ENCODE data around the gene CCT5.

Gene CCT5
- total RNA-seq: 69.8 to 977 (median 183) reads per million in 3 experiments

DNA sequence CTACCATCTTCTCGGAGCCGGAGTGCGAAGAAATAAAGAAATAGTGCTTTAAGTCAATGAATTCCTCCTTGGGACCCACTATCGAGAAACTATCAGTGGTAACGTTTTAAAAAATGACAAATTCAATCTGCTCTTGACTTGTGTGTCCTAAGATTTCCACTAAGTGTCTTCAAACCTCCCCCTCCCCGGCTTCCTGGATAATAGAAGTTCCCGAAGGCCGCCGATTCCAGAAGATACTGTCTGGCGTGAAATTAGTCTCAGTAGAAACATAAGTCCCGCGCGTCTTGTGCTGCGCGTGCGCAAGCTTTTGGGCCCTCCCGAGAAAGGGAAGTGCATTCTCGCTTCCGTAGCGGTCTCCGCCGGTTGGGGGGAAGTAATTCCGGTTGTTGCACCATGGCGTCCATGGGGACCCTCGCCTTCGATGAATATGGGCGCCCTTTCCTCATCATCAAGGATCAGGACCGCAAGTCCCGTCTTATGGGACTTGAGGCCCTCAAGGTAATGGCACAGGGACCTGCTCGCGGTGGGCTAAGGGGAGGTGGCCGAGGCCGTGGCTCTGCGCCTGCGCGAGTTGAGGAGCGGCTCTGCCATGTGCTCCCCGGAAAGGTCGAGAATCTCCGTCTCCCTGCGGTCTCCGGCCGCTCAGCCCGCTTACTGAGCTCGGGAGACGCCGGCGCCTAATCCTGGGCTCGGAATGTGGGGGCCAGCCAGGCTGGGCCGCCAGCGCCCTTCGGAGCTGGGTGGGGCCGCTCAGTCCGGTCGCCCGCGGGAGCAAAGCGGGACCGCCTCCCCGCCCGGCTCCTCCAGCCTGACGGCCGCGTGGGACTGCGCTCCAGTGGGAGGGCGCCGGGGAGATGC is at the start of gene CCT5:
Gene CCT5 (plus strand): TSS at position 333 of the 858 bp plus-strand sequence. CDS start 61 bp downstream, at position 394.
- peak; percentile 96 for DNase-seq

DNA sequence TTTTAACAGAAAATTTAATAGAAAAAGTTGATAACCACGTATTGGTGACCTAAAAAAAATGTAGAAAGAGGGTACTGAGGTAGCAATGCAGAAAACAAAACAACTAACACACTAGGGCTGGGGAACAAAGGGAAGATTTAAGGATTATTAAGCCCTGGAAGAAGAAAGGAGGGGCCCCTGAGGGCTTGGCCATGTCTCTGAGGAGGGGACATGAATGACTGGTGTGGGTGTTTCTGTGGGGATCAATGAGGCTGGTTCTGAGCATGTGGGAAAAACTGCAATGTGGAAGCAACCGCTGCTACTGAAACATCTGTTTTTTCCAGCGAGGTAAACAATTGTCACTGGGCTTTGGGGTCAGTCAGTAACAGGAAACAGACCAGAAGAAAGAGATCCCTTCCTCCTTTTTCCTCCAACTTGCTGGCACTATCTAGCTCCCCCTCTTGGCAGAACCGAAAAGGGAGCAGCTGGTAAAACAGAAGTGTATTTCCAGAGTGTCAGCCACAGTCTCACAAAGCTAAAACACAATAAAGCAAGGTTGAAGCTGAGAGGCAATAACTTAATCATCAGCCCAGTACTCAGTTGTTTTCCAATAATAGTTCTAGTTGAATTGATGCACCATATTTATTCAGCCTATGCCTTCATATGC is 48.7 kb upstream of the CCT5 start:
- no peak for DNase-seq

DNA sequence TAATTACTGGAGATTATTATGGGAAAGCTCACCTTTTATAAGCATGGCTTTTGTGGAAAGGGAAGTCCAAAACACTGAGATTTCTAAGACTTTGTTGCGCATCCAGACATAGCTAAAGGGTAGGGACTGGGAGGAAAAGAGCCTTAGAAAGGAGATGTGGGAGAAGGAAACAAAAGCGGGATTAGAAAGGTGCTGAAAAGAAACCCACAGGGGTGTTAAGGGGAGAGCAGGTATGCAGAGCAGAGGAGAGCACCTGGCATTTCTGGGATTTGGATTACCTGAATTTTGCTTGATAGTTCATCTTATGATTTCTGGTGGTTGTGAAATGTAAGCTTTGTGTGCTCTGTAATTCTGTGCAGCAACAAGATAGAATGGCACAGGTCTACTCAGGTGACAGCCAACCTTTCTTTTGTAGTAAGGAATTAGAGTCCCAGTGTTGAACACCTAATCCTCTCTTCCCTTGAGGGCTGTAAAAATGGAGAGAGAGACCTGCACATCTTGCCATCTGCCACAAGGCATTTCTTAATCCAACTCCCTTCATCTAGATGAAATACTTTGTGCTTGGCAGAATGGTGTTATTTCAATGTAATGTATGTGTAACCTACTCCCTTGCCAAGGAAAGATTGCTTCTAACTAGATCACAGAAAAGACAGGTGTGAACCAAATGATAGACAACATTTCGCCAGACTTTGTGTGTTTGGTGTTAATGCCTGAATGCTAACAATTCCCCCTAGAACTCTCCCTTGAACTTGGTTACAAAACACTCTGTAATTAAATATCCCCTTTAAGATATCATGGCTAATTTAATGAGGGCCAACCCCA is 47.8 kb upstream of the CCT5 start:
- DNase-seq: no peak

GRCh38 chr5:10209004-10209403 is 41.1 kb upstream of the CCT5 start:
- DNase-seq: no peak

- DNase-seq: no peak
Observed at GRCh38 chr5:10213316-10213715, 36.8 kb upstream of the CCT5 start.

DNA sequence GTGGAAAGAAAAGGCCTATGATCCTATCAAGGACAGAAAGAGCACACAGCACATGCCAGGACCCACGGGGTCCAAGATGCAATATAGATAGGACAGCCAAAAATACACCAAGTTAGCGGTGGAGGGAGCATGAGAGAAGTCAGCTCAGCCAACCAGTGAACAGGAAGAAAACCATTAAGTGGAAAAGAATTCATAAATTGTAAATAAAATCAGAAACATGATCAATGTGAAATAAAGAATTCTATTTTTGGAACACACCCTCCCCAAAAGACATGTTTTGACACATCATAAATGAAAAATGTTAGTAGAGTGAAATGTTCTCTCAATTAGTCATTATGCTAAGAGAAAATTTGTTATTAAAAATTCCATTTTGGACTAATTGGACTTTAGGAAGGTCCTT is 36.0 kb upstream of the CCT5 start:
- DNase-seq: no peak

- no peak for DNase-seq
Observed at GRCh38 chr5:10215366-10215765, 34.7 kb upstream of the CCT5 start.

- DNase-seq: no peak
Observed at GRCh38 chr5:10216107-10216506, 34.0 kb upstream of the CCT5 start.

DNA sequence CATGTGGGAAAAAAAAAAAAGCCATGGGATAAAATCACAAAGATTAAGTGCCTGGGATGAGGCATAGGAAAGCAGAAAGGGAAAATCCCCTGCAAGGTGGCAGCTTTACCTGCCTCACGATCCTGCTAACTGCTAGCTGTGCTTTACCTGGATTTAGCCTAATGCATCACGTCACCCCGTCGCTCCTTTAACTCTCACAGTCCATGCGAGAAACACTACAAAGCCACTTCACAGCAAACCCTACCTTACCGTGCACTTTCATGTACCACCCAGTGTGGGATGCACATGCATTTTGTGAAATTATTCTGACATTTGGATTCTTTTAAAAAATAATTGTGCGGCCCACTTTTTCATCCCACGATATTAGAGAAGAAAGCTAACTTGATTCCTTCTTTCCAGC is 31.4 kb upstream of the CCT5 start:
- no peak for DNase-seq

- DNase-seq: no peak
Observed at GRCh38 chr5:10219068-10219467, 31.0 kb upstream of the CCT5 start.

DNA sequence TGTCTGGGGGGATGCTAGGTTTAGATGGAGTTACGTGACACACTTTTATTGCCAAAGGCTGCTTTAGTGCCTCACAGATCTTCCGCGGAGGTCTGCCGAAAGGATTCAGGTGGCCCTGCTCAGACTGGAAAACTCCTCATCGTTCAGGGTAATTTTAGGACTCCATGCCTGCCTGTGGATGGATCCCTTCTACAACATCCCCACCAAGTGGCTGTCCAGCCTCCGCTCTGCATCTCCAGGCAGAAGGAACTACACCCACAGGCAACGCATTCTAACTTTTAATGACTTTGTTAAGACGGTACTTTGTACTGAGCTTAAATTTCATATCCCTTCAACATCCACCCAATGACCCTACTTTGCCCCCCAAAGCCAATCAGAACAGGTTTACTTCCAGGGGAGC is 29.8 kb upstream of the CCT5 start:
- DNase-seq: no peak

GRCh38 chr5:10222326-10222725 is 27.8 kb upstream of the CCT5 start:
- DNase-seq: no peak

DNA sequence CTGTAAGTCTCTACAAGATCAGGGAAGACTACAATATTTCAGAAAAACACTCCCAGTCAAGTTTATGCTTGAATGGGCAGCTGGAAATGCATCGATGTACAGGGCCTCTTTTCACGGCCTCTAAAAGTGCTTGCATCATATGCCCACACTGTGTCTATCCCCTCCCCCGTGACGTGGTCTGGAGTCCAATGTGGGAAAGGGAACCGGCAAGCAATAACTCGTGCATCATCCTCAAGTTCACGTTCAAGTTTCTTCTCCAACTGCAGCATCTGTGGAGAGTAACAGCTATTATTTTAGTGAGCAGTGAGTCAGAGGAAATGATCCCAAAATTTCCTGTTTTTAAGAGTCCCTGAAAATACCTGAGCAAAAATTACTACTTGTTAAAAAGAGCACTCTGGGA is 22.7 kb upstream of the CCT5 start:
- DNase-seq: no peak

DNA sequence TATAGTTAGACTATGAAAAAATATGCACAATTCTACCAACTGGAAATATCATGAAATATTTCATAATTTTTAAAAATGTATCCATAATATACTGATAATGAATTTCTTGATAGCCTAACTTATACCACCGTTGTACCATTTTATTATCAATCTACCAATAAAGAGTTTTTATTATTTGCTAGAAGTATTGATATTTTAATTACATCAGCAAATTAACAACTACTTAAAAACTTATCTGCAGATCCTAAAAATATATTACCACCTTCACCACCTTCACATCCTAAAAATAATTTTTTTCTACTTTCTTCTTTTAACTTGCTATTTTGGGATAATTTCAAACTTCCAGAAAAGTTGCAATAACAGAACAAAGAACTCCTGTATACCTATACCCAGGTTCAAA is 21.8 kb upstream of the CCT5 start:
- DNase-seq: no peak

GRCh38 chr5:10229306-10230048 is 20.6 kb upstream of the CCT5 start:
- no peak for DNase-seq

- no peak for DNase-seq
Observed at GRCh38 chr5:10232386-10232785, 17.7 kb upstream of the CCT5 start.

DNA sequence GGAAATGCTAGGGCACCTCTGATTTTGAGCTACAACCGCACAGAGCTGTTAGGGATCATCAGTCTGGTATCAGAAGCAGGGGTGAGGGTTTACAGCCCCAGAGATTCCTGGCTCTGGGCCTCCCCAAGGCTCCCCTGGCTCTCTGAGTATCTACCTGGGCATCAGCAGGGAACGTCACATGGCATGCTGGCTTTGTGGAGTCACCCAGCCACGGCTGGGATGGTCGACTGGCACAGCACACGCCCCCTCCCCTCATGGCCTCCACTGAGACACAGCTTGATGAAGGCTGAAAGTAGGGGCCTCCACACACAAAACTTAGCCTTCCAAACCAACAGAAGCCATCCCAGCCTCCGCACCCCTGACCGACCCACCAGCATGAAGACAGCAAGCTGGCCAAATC is 17.1 kb upstream of the CCT5 start:
- no peak for DNase-seq

DNA sequence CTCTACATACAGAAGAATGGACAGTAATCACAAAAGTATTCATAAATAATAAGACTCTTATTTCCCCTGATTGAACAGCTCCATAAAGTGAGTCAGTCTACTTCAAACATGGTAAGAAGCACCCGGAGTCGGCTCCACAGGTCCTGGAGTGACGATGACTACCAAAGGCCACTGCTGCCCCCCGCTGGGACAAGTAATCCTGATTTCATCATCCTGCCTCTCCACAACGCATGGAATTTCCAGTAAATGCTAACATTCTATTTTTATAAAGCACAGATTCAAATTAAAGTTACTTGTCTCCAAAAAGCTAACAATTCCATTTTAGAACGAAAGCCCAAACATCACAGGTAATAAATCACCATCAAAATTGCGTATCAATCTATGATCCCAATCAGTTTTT is 16.6 kb upstream of the CCT5 start:
- DNase-seq: no peak

GRCh38 chr5:10235350-10235749 is 14.7 kb upstream of the CCT5 start:
- no peak for DNase-seq

DNA sequence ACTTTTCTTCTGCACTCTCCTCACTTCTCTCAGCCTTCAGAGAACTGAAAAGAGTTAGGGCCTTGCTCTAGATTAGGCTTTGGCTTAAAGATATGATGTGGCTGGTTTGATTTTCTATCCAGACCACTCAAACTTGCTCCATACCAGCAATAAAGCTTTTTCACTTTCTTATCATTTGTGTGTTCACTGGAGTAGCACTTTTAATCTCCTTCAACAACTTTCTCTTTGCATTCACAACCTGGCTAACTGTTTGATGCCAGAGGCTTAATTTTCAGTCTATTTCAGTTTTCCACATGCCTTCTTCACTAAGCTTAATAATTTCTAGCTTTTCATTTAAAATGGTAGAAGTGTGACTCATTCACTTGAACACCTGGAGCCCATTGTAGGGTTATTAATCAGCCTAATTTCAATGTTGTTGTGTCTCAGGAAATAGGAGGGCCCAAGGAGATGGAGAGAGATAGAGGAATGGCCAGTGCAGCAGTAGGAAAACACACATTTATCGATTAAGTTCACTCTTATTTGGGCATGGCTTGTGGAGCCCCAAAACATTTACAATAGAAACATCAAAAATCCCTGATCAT is 6.3 kb upstream of the CCT5 start:
- no peak for DNase-seq

DNA sequence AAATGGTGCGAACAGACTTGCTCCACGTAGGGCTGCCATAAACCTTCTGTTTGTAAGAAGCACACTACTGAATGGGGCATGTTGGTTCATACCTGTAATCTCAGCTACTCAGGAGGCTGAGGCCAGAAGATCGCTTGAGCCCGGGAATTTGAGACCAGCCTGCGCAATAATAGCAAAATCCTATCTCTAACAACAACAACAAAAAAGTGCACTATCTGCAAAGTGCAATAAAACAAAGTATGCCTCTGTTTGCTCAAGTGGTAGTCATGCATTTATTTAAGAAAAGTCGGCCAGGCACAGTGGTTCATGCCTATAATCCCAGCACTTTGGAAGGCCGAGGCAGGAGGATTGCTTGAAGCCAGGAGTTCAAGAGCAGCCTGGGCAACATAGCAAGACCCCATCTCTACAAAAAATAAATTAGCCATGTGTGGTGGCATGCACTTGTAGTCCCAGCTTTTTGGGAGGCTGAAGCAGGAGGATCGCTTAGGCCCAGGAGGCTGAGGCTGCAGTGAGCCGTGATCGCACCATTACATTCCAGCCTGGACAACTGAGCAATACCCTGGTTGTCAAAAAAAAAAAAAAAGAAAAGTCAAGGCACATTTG is 5.6 kb upstream of the CCT5 start:
- no peak for DNase-seq

- DNase-seq: no peak
Observed at GRCh38 chr5:10246761-10247160, 3.3 kb upstream of the CCT5 start.
